M059J (cell line): Measurements from ENCODE around the gene TNNI3. TPM values are rescaled to one million over a fixed set of nuclear protein-coding genes. Genes with fewer than 3 reads are reported as not detected.
A peak's percentile ranks its signal among the peaks of the same experiment; 100 is the strongest.
"Not testable (repeated sequence)": the region's sequence is repeated elsewhere in the genome, so short reads cannot be mapped to it uniquely, and the experiment has no call there.

ENCODE experiments used
- DNase-seq: peaks from one replicate; pipeline ENCODE4 v3.0.0-alpha.2; 2012; ENCODE audit warnings: low read depth
- total RNA-seq: library from RNA; depleted of rRNA; stranded (reverse); fragments of >200 nt; shearing (Covaris generic); gene quantifications from 2 replicates; pipeline ENCODE4 v1.2.3, GENCODE V29; 2014; rRNA removed

Gene TNNI3
- total RNA-seq, 1 experiment from 2014 or later = not detected

- peak; percentile 64 for DNase-seq
Measured at GRCh38 chr19:55113570-55114039, 43.9 kb downstream of the TNNI3 start.

DNA sequence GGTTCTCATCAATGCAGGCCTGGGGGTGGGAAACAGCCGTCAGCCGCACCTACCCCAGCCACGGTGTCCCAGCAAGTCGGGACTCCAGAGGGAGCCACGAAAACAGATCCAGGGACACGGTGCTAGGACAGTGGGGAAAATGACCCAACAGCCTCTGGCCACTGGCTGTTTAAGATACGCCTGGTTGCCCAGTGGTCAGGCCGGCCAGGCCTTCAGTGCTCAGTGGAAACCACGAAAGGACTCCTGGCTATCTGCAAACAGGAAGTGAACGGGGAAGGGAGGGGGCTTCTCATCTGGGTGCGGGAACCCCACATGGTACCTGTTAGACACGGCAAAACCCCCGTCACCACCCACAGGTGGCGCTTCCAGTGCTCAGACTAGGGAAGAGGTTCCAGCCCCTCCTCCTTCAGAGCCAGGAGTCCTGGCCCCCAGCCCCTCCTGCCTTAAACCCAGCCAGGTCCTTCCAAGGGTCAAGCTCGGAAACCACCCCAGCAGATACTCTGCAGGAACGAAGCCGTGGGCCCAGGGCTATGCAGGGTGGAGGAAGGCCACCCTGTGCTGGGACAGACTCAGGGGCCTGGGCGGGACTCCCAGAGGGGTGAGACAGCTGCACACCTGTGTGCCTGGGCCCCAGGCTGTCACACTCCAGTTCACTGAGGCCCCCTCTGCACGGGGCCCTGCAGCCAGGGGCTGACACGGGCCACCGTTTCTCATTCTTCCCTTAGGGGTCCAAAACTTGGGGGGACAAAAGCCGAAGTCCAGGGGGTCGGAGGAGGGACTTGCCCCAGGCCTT is 44.6 kb downstream of the TNNI3 start:
- DNase-seq = no peak

DNA sequence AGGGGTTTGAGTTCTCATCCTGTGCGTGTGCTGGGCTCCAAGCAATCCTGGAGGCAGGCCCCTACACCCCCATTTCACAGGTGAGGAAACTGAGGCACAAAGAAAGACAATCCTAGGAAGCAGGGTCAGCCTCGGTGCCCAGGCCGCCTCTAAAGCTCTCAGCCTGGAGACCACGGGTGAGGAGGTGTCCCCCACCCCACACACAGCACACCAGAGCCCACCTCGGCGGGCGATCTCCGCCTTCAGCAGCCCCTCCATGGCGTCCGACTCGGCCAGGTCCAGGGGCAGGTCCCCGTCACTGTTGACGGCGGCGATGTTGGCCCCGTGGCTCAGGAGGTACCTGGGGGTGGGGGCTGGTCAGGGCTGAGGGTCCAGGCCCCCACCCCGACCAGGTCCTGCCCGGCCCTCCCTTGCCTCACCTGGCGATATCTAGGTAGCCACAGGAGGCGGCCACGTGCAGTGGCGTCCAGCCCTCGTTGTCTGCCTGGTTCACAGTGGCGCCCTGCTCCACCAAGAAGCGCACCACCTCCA is 45.2 kb downstream of the TNNI3 start:
- no peak for DNase-seq

- no peak for DNase-seq
Measured at GRCh38 chr19:55111238-55111831, 46.2 kb downstream of the TNNI3 start.

GRCh38 chr19:55109527-55110291 is 47.8 kb downstream of the TNNI3 start:
- no peak for DNase-seq

DNA sequence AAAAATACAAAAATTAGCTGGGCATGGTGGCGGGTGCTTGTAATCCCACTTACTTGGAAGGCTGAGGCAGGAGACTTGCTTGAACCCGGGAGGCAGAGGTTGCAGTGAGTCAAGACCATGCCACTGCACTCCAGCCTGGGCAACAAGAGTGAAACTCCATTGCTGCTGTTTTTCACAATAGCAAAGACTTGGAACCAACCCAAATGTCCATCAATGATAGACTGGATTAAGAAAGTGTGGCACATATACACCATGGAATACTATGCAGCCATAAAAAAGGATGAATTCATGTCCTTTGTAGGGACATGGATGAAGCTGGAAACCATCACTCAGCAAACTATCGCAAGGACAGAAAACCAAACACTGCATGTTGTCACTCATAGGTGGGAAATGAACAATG is 50.3 kb downstream of the TNNI3 start:
- DNase-seq = not testable (repeated sequence)

- DNase-seq = no peak
Measured at GRCh38 chr19:55106591-55106990, 50.9 kb downstream of the TNNI3 start.

DNA sequence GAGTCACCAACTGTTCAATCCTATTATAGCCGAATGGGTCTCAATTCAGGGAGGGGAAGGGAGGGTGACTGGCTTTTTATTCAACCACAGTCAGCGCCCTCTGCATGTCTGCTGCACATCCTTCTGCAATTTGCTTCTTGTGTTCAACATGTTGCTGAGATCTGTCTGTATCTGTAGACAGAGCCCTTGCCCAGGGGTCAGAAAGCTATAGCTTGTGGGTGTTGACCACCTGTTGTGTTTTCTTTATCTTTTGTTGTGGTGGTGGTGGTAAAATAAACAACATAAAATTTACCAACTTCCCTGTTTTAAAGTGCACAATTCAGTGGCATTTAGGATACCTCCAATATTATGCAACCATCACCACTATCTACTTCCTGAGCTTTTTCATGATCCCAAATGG is 52.3 kb downstream of the TNNI3 start:
- DNase-seq = no peak

GRCh38 chr19:55103190-55103589 is 54.3 kb downstream of the TNNI3 start:
- DNase-seq = no peak

Other genes with a start within 250 kb of the TNNI3 start
- gene NLRP7, start 210.2 kb downstream of the TNNI3 start, total RNA-seq = not detected in 2 replicates
- gene NLRP2, start 191.4 kb downstream of the TNNI3 start, total RNA-seq = not detected in 2 replicates
- not detected in 2 replicates for gene GP6, start 119.5 kb downstream of the TNNI3 start, total RNA-seq
- gene RDH13, start 94.6 kb downstream of the TNNI3 start, total RNA-seq = 2.8 and 5.3 TPM in 2 replicates
- 1.7 and 2.5 TPM in 2 replicates for gene EPS8L1, start 81.9 kb downstream of the TNNI3 start, total RNA-seq
- 26.9 and 39.9 TPM in 2 replicates for gene PPP1R12C, start 40.1 kb downstream of the TNNI3 start, total RNA-seq
- 25.5 and 40.1 TPM in 2 replicates for gene TNNT1, start 8.5 kb downstream of the TNNI3 start, total RNA-seq
- gene DNAAF3, start 8.9 kb upstream of the TNNI3 start, total RNA-seq = 0.44 and 4.0 TPM in 2 replicates
- not detected in 2 replicates for gene SYT5, start 22.6 kb upstream of the TNNI3 start, total RNA-seq
- 0.79 and 1.5 TPM in 2 replicates for gene PTPRH, start 51.8 kb upstream of the TNNI3 start, total RNA-seq
- gene TMEM86B, start 71.0 kb upstream of the TNNI3 start, total RNA-seq = 1.2 and 1.7 TPM in 2 replicates
- 23.9 and 48.8 TPM in 2 replicates for gene PPP6R1, start 101.3 kb upstream of the TNNI3 start, total RNA-seq
- 25.5 and 37.2 TPM in 2 replicates for gene HSPBP1, start 122.4 kb upstream of the TNNI3 start, total RNA-seq
- 0.17 and 2.7 TPM in 2 replicates for gene BRSK1, start 126.3 kb upstream of the TNNI3 start, total RNA-seq
- not detected in 2 replicates for gene TMEM150B, start 167.6 kb upstream of the TNNI3 start, total RNA-seq
- gene KMT5C, start 182.1 kb upstream of the TNNI3 start, total RNA-seq = 5.2 and 10.0 TPM in 2 replicates
- gene COX6B2, start 197.0 kb upstream of the TNNI3 start, total RNA-seq = 0.30 TPM in 1 of 2 replicates, not detected in the other
- gene GARIN5B, start 205.5 kb upstream of the TNNI3 start, total RNA-seq = not detected in 2 replicates
- 23.0 and 39.1 TPM in 2 replicates for gene IL11, start 212.7 kb upstream of the TNNI3 start, total RNA-seq
- 0.22 TPM in 1 of 2 replicates, not detected in the other for gene TMEM190, start 219.1 kb upstream of the TNNI3 start, total RNA-seq
- gene TMEM238, start 226.6 kb upstream of the TNNI3 start, total RNA-seq = 1.1 and 1.2 TPM in 2 replicates
- 452 and 738 TPM in 2 replicates for gene RPL28, start 228.2 kb upstream of the TNNI3 start, total RNA-seq